HepG2 (cell line): ENCODE measurements around the gene TERB2.

ENCODE experiments used
- RELA ChIP-seq: sonication (generic); formaldehyde crosslinking; IDR thresholded peaks from 2 replicates; pipeline ENCODE4 v1.4.0; 2020; ENCODE audit warnings: missing genetic modification reagents
- SNAPC2 ChIP-seq: sonication (generic); formaldehyde crosslinking; IDR thresholded peaks from 2 replicates; pipeline ENCODE4 v1.8.1; 2022; ENCODE audit warnings: mild to moderate bottlenecking, missing genetic modification reagents
- THAP11 ChIP-seq: IDR thresholded peaks from 2 replicates; pipeline ENCODE4 v1.6.1; 2016; ENCODE audit warnings: missing biosample characterization, missing genetic modification reagents
- ZNF263 ChIP-seq: sonication (generic); formaldehyde crosslinking; IDR thresholded peaks from 2 replicates; pipeline ENCODE4 v1.4.0; 2020; ENCODE audit warnings: missing genetic modification reagents
- ZNF335 ChIP-seq: sonication (generic); formaldehyde crosslinking; IDR thresholded peaks from 2 replicates; pipeline ENCODE4 v1.4.0; 2020; ENCODE audit warnings: missing genetic modification reagents
- TF ChIP-seq, protein P1 (sequence below): sonication (generic); formaldehyde crosslinking; IDR thresholded peaks from 2 replicates; pipeline ENCODE4 v1.5.0; 2020; ENCODE audit warnings: missing genetic modification reagents
- TF ChIP-seq, protein P2 (sequence below): sonication (generic); formaldehyde crosslinking; IDR thresholded peaks from 2 replicates; pipeline ENCODE4 v1.8.1; 2022; ENCODE audit warnings: mild to moderate bottlenecking, missing genetic modification reagents
- TF ChIP-seq, protein P3 (sequence below): sonication (generic); formaldehyde crosslinking; IDR thresholded peaks from 2 replicates; pipeline ENCODE4 v1.4.0; 2020; ENCODE audit warnings: low read depth, mild to moderate bottlenecking, missing genetic modification reagents
- TF ChIP-seq, protein P4 (sequence below): sonication (generic); formaldehyde crosslinking; IDR thresholded peaks from 2 replicates; pipeline ENCODE4 v1.5.0; 2020; ENCODE audit warnings: mild to moderate bottlenecking, missing genetic modification reagents, moderate library complexity

DNA sequence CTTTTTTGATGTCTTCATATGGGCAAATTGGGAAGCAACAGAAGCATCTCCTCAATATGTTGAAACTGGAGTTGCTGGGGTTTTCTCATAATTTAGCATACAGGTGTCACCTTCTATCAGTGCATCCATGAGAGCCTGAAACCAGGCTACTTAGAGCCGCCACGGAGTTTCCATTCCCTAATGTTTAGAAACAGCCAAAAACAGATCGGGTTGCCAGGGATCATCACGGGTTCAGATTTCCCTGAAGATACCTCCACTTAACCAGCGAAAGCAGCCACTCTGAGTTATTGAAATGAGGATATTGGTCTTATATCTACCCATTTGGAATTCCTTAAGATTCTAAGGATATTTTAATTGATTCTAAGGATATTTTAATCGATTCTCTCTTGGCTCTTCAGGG, 14.5 kb downstream of the TERB2 start:
- TF ChIP-seq, protein P1, sequence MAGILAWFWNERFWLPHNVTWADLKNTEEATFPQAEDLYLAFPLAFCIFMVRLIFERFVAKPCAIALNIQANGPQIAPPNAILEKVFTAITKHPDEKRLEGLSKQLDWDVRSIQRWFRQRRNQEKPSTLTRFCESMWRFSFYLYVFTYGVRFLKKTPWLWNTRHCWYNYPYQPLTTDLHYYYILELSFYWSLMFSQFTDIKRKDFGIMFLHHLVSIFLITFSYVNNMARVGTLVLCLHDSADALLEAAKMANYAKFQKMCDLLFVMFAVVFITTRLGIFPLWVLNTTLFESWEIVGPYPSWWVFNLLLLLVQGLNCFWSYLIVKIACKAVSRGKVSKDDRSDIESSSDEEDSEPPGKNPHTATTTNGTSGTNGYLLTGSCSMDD, result no peak
- TF ChIP-seq, protein P2, sequence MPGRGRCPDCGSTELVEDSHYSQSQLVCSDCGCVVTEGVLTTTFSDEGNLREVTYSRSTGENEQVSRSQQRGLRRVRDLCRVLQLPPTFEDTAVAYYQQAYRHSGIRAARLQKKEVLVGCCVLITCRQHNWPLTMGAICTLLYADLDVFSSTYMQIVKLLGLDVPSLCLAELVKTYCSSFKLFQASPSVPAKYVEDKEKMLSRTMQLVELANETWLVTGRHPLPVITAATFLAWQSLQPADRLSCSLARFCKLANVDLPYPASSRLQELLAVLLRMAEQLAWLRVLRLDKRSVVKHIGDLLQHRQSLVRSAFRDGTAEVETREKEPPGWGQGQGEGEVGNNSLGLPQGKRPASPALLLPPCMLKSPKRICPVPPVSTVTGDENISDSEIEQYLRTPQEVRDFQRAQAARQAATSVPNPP, result no peak
- TF ChIP-seq RELA (CRISPR knock-in tag), result no peak
- no peak for TF ChIP-seq ZNF335 (CRISPR knock-in tag)
- no peak for TF ChIP-seq ZNF263
- TF ChIP-seq, protein P3, sequence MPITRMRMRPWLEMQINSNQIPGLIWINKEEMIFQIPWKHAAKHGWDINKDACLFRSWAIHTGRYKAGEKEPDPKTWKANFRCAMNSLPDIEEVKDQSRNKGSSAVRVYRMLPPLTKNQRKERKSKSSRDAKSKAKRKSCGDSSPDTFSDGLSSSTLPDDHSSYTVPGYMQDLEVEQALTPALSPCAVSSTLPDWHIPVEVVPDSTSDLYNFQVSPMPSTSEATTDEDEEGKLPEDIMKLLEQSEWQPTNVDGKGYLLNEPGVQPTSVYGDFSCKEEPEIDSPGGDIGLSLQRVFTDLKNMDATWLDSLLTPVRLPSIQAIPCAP (CRISPR knock-in tag), result no peak
- no peak for TF ChIP-seq SNAPC2 (CRISPR knock-in tag)
- TF ChIP-seq, protein P4, sequence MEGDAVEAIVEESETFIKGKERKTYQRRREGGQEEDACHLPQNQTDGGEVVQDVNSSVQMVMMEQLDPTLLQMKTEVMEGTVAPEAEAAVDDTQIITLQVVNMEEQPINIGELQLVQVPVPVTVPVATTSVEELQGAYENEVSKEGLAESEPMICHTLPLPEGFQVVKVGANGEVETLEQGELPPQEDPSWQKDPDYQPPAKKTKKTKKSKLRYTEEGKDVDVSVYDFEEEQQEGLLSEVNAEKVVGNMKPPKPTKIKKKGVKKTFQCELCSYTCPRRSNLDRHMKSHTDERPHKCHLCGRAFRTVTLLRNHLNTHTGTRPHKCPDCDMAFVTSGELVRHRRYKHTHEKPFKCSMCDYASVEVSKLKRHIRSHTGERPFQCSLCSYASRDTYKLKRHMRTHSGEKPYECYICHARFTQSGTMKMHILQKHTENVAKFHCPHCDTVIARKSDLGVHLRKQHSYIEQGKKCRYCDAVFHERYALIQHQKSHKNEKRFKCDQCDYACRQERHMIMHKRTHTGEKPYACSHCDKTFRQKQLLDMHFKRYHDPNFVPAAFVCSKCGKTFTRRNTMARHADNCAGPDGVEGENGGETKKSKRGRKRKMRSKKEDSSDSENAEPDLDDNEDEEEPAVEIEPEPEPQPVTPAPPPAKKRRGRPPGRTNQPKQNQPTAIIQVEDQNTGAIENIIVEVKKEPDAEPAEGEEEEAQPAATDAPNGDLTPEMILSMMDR, result no peak
- no peak for TF ChIP-seq THAP11
